GM23248 (cell line): Measurements from ENCODE around the gene ZC3H12C.

Experiments
- EZH2 ChIP-seq: fragments of 200-600 bp; sonication (generic); IDR thresholded peaks from 2 replicates; pipeline ENCODE4 v1.6.1; 2018; ENCODE audit warnings: antibody characterized with exemption, mild to moderate bottlenecking; ENCODE audit not compliant: insufficient read depth, poor library complexity, severe bottlenecking
- EZH2phosphoT487 ChIP-seq: fragments of 200-600 bp; sonication (generic); IDR thresholded peaks from 2 replicates; pipeline ENCODE4 v1.6.1; 2018; ENCODE audit warnings: antibody characterized with exemption, moderate library complexity, mild to moderate bottlenecking, low read depth; ENCODE audit not compliant: insufficient read depth

DNA sequence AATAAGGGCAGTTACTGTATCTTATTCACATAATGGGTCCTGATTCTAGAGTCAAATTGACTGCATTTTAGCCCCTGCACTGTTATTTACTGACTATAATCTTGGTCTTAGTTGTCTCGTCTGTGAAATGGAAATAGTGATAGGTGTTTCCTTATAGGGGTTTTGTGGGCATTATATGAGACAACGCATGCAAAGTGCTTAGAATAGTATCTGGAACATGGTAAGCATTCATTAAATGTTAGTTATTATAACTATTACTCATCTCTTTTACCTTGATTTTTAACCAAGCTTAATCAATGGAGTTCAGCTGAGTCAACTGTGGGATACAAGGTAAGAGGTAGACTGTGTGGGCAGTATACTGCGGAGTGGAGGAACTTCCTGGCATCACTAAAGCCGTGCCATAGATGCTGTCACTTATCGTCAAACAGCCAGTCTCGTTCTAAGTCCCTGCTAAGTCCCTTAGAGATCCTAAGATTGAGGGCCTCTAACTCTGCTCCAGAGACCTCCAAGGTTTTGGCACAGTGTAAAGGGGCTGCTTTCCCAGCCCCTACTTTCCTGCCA lies 2.6 kb upstream of the ZC3H12C start:
- TF ChIP-seq EZH2, result no peak
- no peak for TF ChIP-seq EZH2phosphoT487
